Chondrocyte (in vitro differentiated cells): ENCODE results near the gene PRADC1. TPM values are rescaled to one million over a fixed set of nuclear protein-coding genes. Genes with fewer than 3 reads are reported as not detected.

Experiments used
- DNase-seq: peaks from one replicate; pipeline ENCODE4 v3.0.0; 2021; ENCODE audit warnings: mixed read lengths, low spot score
- H3K27ac Mint-ChIP-seq: one replicate; pipeline ENCODE4 v1.8.0; 2021; ENCODE audit warnings: mild to moderate bottlenecking, moderate library complexity, mixed read lengths; ENCODE audit not compliant: unreplicated experiment
- H3K27me3 Mint-ChIP-seq: 2 replicates; pipeline ENCODE4 v1.8.0; 2021; ENCODE audit warnings: low read depth, mixed read lengths
- H3K36me3 Mint-ChIP-seq: 2 replicates; pipeline ENCODE4 v1.8.0; 2021; ENCODE audit warnings: low read depth, mixed read lengths
- H3K4me1 Mint-ChIP-seq: 2 replicates; pipeline ENCODE4 v1.8.0; 2021; ENCODE audit warnings: low read depth, mild to moderate bottlenecking, mixed read lengths
- H3K4me3 Mint-ChIP-seq: one replicate; pipeline ENCODE4 v1.8.0; 2021; ENCODE audit warnings: mild to moderate bottlenecking, moderate library complexity, mixed read lengths; ENCODE audit not compliant: unreplicated experiment
- H3K9me3 Mint-ChIP-seq: 2 replicates; pipeline ENCODE4 v1.8.0; 2021; ENCODE audit warnings: low read depth, mixed read lengths
- CTCF ChIP-seq: fragments of 200-600 bp; sonication (generic); IDR thresholded peaks from 2 replicates; pipeline ENCODE4 v1.5.0; 2021; ENCODE audit warnings: antibody characterized with exemption, mild to moderate bottlenecking, moderate library complexity
- total RNA-seq: library from RNA; stranded (reverse); gene quantifications from 3 replicates; pipeline ENCODE4 v1.2.1, GENCODE V29; 2021

Gene PRADC1
- total RNA-seq, 1 donor from 2014 or later, result 21.7 TPM

DNA sequence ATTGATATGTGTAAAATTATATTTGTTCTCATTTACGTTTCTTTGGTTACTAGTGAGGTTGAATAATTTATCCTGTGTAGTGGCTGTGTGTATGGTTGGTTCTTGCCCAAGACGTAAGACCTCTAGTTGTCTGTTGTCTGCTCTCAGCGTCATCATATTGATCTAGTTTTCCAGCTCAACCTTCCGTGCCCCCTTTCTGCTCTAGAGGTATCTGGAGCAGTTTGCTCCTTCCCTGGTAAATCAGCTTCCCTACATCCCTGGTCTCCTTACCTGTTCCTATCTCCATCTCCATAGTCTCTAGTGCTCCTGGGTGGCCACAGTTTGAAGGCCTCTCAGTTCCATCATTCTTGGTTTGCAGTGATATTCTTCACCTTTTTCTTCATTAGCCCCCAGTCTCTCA is 17.8 kb downstream of the PRADC1 start:
- Mint-ChIP-seq H3K9me3 (no peaks in the 10 kb centered on the region), H3K4me3 (peak overlapping the region; percentile 92), H3K36me3 (no peaks in the 10 kb centered on the region), H3K4me1 (peaks cover 48% of the 10 kb centered on the region), H3K27ac (peak overlapping the region; percentile 93), H3K27me3 (no peaks in the 10 kb centered on the region)
- DNase-seq, result no peak
- TF ChIP-seq CTCF, result no peak

DNA sequence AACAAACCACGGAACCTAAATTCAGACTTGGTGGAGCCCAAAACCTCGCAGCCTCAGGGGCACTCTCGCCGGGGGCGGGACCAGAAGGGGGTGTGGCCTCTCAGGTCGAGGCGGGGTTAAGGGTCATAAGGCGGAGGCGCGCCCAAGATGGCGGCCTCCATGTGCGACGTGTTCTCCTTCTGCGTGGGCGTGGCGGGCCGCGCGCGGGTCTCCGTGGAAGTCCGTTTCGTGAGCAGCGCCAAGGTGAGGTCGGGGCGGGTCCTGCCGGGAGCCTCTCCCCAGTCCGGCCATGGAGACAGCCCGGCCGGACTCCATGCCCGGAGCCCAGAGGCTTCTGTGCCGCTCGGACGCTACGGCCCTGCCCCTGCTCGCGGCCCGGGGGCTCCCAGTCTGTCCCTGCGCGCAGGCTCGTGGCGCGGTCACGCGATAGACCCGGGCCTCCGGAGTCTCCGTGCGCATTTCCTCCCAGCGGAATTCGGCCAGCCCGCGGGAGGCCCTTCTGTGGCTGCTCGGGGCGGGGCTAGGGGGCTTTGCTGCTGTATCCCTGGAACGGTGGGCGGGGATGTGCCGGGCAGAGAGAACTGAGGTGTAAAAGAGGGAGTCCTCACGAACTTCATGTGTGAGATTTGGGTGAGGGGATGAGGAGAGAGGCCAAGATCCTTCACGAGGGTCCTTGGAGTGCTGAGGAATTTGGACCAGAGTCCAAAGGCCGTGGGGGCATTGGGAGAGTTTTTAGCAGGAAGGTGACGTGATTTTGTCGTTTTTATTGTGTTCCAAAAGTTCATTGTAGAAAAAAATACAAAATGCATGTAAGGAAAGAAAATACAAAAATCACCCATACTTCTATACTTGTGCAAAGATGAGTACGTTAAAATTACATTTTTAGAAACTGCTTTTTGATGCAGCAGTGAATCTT is 18.7 kb downstream of the PRADC1 start, which contains the start of gene SMYD5:
TSS of gene SMYD5 (plus strand) at position 126 of the 916 bp plus-strand sequence. CDS start at position 148, 22 bp downstream.
- Mint-ChIP-seq H3K4me1 (peaks cover 48% of the 10 kb centered on the region), H3K4me3 (peak within 1 kb of the TSS; percentile 92), H3K27me3 (peaks cover 8% of the 10 kb centered on the region), H3K36me3 (no peaks in the 10 kb centered on the region), H3K9me3 (no peaks in the 10 kb centered on the region), H3K27ac (peak within 1 kb of the TSS; percentile 93)
- peak; percentile 92 for DNase-seq
- no peak for TF ChIP-seq CTCF

- peak overlapping the region; percentile 19 for H3K4me3 Mint-ChIP-seq
- DNase-seq, result peak; percentile 64
- H3K4me1 Mint-ChIP-seq, result peaks cover 44% of the 10 kb centered on the region
- peaks cover 14% of the 10 kb centered on the region for H3K27me3 Mint-ChIP-seq
- H3K36me3 Mint-ChIP-seq, result no peaks in the 10 kb centered on the region
- H3K27ac Mint-ChIP-seq, result peak overlapping the region; percentile 84
- H3K9me3 Mint-ChIP-seq, result no peaks in the 10 kb centered on the region
- TF ChIP-seq CTCF, result peak; percentile 95
These were observed 20.4 kb downstream of the PRADC1 start for GRCh38 chr2:73212448-73213176.

- Mint-ChIP-seq H3K36me3 (no peaks in the 10 kb centered on the region), H3K27ac (peak overlapping the region; percentile 84), H3K4me3 (no peak overlapping the region), H3K27me3 (peaks cover 14% of the 10 kb centered on the region), H3K9me3 (no peaks in the 10 kb centered on the region), H3K4me1 (peaks cover 41% of the 10 kb centered on the region)
- peak; percentile 26 for DNase-seq
- TF ChIP-seq CTCF, result no peak
These were observed 21.0 kb downstream of the PRADC1 start for GRCh38 chr2:73212098-73212447.

DNA sequence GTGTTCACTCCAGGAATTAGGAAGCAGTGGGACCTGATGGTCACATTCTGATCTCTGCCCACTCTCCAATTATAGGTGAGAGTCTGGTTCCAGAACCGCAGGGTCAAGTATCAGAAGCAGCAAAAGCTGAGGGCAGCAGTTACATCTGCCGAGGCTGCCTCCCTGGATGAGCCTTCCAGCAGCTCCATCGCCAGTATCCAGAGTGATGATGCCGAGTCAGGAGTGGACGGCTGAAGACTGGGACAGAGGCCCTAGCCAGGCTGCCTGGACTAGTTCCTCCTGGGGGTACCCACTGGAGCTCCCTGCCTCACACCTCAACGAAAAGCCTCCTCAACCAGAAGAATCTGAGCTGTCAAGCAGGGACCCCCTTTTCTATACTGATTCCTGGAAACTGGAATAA is 22.3 kb downstream of the PRADC1 start:
- no peaks in the 10 kb centered on the region for H3K36me3 Mint-ChIP-seq
- peaks cover 19% of the 10 kb centered on the region for H3K27me3 Mint-ChIP-seq
- peaks cover 39% of the 10 kb centered on the region for H3K4me1 Mint-ChIP-seq
- TF ChIP-seq CTCF, result no peak
- DNase-seq, result peak; percentile 54
- no peak overlapping the region for H3K4me3 Mint-ChIP-seq
- H3K27ac Mint-ChIP-seq, result no peak overlapping the region
- no peaks in the 10 kb centered on the region for H3K9me3 Mint-ChIP-seq
